ENCODE data around the gene KCNH2. TPM values are rescaled to one million over a fixed set of nuclear protein-coding genes. Genes with fewer than 3 reads are reported as not detected.

The KCNH2 gene
- total and polyA plus RNA-seq, 10 donors, result 0.67 to 5.1 (median 2.3) TPM

DNA sequence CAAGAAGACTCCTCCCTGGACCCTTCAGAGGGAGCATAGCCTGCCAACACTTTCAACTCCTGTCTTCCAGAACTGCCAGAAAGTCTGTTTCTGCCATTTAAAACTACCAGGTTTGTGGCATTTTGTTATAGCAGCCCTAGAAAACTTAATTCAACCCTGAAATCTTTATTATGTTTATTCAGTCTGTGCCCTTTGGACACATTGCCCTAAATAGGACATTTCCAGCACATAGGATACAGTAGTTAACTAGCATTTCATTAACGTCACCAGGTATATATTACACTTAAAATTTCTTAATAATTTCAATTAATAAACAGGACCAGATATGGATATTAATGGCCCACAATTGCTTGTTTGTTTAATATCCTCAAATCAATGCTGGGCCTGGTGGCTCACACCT, 54.3 kb downstream of the KCNH2 start:
- Histone ChIP-seq H3K36me3 (no peaks in the 10 kb centered on the region), H3K4me1 (no peaks in the 10 kb centered on the region), H3K4me3 (no peak overlapping the region), H3K27me3 (replicated peaks in 1 of 7) (peaks cover 0 to 12% (median 0%) of the 10 kb centered on the region in 7 donors), H3K9me3 (no peaks in the 10 kb centered on the region), H3K27ac (no peak overlapping the region)
- intact Hi-C loops (cut with DNase I; ENCODE audit: low total_unique reads), result no loop called here
- WGBS, 5 donors, result 67 to 88% (median 73%) methylated on average over 1 of the region's 1 CpG
- DNase-seq, result no peak
- no peak for TF ChIP-seq POLR2A (IDR thresholded peaks at IDR 0.05)
- TF ChIP-seq, protein P1, sequence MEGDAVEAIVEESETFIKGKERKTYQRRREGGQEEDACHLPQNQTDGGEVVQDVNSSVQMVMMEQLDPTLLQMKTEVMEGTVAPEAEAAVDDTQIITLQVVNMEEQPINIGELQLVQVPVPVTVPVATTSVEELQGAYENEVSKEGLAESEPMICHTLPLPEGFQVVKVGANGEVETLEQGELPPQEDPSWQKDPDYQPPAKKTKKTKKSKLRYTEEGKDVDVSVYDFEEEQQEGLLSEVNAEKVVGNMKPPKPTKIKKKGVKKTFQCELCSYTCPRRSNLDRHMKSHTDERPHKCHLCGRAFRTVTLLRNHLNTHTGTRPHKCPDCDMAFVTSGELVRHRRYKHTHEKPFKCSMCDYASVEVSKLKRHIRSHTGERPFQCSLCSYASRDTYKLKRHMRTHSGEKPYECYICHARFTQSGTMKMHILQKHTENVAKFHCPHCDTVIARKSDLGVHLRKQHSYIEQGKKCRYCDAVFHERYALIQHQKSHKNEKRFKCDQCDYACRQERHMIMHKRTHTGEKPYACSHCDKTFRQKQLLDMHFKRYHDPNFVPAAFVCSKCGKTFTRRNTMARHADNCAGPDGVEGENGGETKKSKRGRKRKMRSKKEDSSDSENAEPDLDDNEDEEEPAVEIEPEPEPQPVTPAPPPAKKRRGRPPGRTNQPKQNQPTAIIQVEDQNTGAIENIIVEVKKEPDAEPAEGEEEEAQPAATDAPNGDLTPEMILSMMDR (IDR thresholded peaks at IDR 0.05 in 8 of 11, conservative IDR thresholded peaks at IDR 0.05 in 3 of 11), result no peak
- TF ChIP-seq POLR2AphosphoS5 (IDR thresholded peaks at IDR 0.05), result no peak

DNA sequence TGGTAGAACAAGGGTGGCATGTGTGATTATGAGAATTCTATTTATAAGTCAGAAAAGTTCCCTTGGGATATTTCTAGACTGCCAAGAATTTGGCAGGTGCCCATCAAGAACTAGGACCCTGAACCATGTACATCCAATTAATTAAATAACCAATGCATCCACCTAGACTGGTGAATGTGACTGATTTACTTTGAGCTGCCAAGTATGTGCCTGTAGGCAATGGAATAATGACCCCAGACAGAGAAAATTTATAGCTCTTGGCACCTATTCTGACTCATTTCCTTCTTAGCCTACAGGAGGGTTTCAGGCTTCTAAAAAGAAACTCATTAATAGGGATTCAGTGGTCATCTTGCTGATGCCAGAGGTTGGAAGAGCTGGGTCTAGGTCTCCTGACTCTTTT, 54.9 kb downstream of the KCNH2 start:
- H3K27ac ChIP-seq, result no peak overlapping the region
- intact Hi-C loops (cut with DNase I; ENCODE audit: low total_unique reads), result no loop called here

DNA sequence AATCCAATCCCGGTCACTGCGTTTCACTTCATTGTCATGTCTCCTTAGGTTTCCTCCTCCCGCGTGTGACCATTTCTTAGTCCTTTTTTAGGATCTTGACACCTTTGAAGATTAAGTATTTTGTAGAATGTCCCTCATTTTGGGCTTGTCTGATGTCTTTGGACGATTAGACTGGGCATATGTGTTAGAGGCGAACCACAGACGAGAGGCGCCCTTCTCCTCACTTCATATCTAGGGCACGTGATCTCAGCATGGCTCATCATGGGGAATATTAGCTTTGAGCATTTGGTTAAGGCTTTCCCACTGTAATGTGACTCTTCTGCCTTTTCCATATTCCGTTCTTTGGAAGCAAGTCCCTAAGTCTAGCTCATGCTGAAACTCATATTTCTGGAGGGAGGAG, 59.0 kb downstream of the KCNH2 start:
- H3K36me3 ChIP-seq, result no peaks in the 10 kb centered on the region
- H3K4me3 ChIP-seq, result no peak overlapping the region
- DNase-seq, result no peak
- intact Hi-C loops (cut with DNase I; ENCODE audit: low total_unique reads), result no loop called here
- WGBS, 5 donors, result 84 to 92% (median 87%) methylated on average over 10 of the region's 10 CpGs
- peaks cover 0 to 14% (median 0%) of the 10 kb centered on the region in 7 donors for H3K27me3 ChIP-seq (replicated peaks in 1 of 7)
- TF ChIP-seq POLR2AphosphoS5 (IDR thresholded peaks at IDR 0.05), result no peak
- no peak for TF ChIP-seq POLR2A (IDR thresholded peaks at IDR 0.05)
- TF ChIP-seq, protein P1 (IDR thresholded peaks at IDR 0.05 in 8 of 11, conservative IDR thresholded peaks at IDR 0.05 in 3 of 11), result no peak
- no peak overlapping the region for H3K27ac ChIP-seq
- no peaks in the 10 kb centered on the region for H3K9me3 ChIP-seq
- H3K4me1 ChIP-seq, result no peaks in the 10 kb centered on the region

More for the DNA sequence above, 54.9 kb downstream of the KCNH2 start:
- H3K27me3 ChIP-seq (replicated peaks in 1 of 7), result peaks cover 0 to 18% (median 0%) of the 10 kb centered on the region in 7 donors
- TF ChIP-seq POLR2AphosphoS5 (IDR thresholded peaks at IDR 0.05) (no peak), POLR2A (IDR thresholded peaks at IDR 0.05) (no peak)
- TF ChIP-seq, protein P1 (IDR thresholded peaks at IDR 0.05 in 8 of 11, conservative IDR thresholded peaks at IDR 0.05 in 3 of 11), result no peak
- no peak overlapping the region for H3K4me3 ChIP-seq
- no peaks in the 10 kb centered on the region for H3K9me3 ChIP-seq
- H3K4me1 ChIP-seq, result no peaks in the 10 kb centered on the region
- no peaks in the 10 kb centered on the region for H3K36me3 ChIP-seq
- no peak for DNase-seq

DNA sequence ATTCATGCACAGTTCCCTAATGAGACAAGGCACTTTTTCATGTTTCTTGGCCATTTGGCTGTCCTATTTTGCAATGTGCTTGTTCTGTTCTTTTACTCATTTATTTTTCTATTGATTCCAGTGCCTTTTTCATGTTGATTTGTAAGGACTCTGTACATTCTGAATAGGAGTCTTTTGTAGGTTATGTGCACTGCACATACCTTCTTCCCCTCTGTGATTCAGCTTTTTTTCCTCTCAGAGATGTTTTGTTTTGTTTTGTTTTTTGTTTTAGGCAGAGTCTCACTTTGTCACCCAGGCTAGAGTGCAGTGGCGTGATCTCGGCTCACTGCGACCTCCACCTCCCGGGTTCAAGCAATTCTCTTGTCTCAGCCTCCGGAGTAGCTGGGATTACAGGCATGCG, 59.7 kb downstream of the KCNH2 start:
- TF ChIP-seq, protein P1 (IDR thresholded peaks at IDR 0.05 in 8 of 11, conservative IDR thresholded peaks at IDR 0.05 in 3 of 11), result no peak
- TF ChIP-seq POLR2AphosphoS5 (IDR thresholded peaks at IDR 0.05), result no peak
- TF ChIP-seq POLR2A (IDR thresholded peaks at IDR 0.05), result no peak
- Histone ChIP-seq H3K4me1 (no peaks in the 10 kb centered on the region), H3K27ac (no peak overlapping the region), H3K4me3 (no peak overlapping the region), H3K9me3 (no peaks in the 10 kb centered on the region), H3K36me3 (no peaks in the 10 kb centered on the region), H3K27me3 (replicated peaks in 1 of 7) (peaks cover 0 to 14% (median 0%) of the 10 kb centered on the region in 7 donors)
- intact Hi-C loops (cut with DNase I; ENCODE audit: low total_unique reads), result no loop called here
- 77 to 90% (median 86%) methylated on average over 6 of the region's 6 CpGs for WGBS, 5 donors
- DNase-seq, result no peak
